Muscle of leg (tissue), 11 donors: Measurements from ENCODE around the gene MBOAT2. TPM values are rescaled to one million over a fixed set of nuclear protein-coding genes. Genes with fewer than 3 reads are reported as not detected.

ENCODE experiments used
- DNase-seq: peaks from one replicate; pipeline ENCODE4 v3.0.0; 2013
- H3K27ac ChIP-seq: one replicate; pipeline ENCODE4 v1.5.1; 2013; ENCODE audit warnings: mild to moderate bottlenecking, low read length, control low read depth
- H3K27me3 ChIP-seq: one replicate; pipeline ENCODE4 v1.6.1; 2013; ENCODE audit warnings: low read length; ENCODE audit not compliant: control insufficient read depth, insufficient read depth
- H3K36me3 ChIP-seq: one replicate; pipeline ENCODE4 v1.6.1; 2013; ENCODE audit warnings: low read length; ENCODE audit not compliant: control insufficient read depth, insufficient read depth
- H3K4me1 ChIP-seq: one replicate; pipeline ENCODE4 v1.6.1; 2013; ENCODE audit warnings: low read length; ENCODE audit not compliant: control insufficient read depth, insufficient read depth
- H3K4me3 ChIP-seq: one replicate; pipeline ENCODE4 v1.5.1; 2013; ENCODE audit warnings: low read length, control low read depth
- H3K9me3 ChIP-seq: replicated peaks from 2 replicates; pipeline ENCODE4 v1.6.1; 2013; ENCODE audit warnings: low read depth, low read length; ENCODE audit not compliant: control insufficient read depth
- WGBS: methylation state at CpG from one replicate; pipeline ENCODE4 v1.1.5; 2013; ENCODE audit warnings: missing lambda C conversion rate; ENCODE audit not compliant: insufficient coverage; 5-methylcytosine and 5-hydroxymethylcytosine counted together
- polyA plus RNA-seq, 8 donors: library from polyadenylated mRNA; unstranded; fragments of 120-200 nt; gene quantifications; one replicate each; pipeline versions ENCODE4 v1.2.1 to v1.2.3, GENCODE V29; 2013; ENCODE audit warnings: inconsistent platforms in 1 of 8, low replicate concordance in 1 of 8; ENCODE audit not compliant: insufficient read length in 8 of 8, insufficient read depth in 1 of 8
- total RNA-seq: library from RNA; stranded (reverse); fragments of 120-200 nt; gene quantifications from one replicate; pipeline ENCODE4 v1.2.4, GENCODE V29; 2013

The MBOAT2 gene
- total and polyA plus RNA-seq, 9 donors = 44.1 to 85.5 (median 59.5) TPM

- H3K9me3 ChIP-seq = no peaks in the 10 kb centered on the region
- no peak for DNase-seq
- peaks cover 11% of the 10 kb centered on the region for H3K36me3 ChIP-seq
- H3K27me3 ChIP-seq = no peaks in the 10 kb centered on the region
- no peaks in the 10 kb centered on the region for H3K4me1 ChIP-seq
- H3K4me3 ChIP-seq = no peak overlapping the region
- no peak overlapping the region for H3K27ac ChIP-seq
- WGBS = 89% methylated on average over 8 of the region's 19 CpGs
These were observed 109.3 kb downstream of the MBOAT2 start for GRCh38 chr2:8893978-8894820.

- H3K4me3 ChIP-seq = no peak overlapping the region
- no CpG with 5 or more reads among the region's 1 CpG for WGBS
- H3K36me3 ChIP-seq = peaks cover 11% of the 10 kb centered on the region
- peak overlapping the region; percentile 14 for H3K27ac ChIP-seq
- no peaks in the 10 kb centered on the region for H3K9me3 ChIP-seq
- no peaks in the 10 kb centered on the region for H3K27me3 ChIP-seq
- H3K4me1 ChIP-seq = no peaks in the 10 kb centered on the region
- no peak for DNase-seq
These were observed 110.0 kb downstream of the MBOAT2 start for GRCh38 chr2:8893474-8893873.

GRCh38 chr2:8892111-8892510, 111.4 kb downstream of the MBOAT2 start:
- DNase-seq = no peak
- no CpG with 5 or more reads among the region's 2 CpGs for WGBS
- H3K9me3 ChIP-seq = no peaks in the 10 kb centered on the region
- no peaks in the 10 kb centered on the region for H3K4me1 ChIP-seq
- no peak overlapping the region for H3K4me3 ChIP-seq
- no peaks in the 10 kb centered on the region for H3K27me3 ChIP-seq
- H3K36me3 ChIP-seq = peaks cover 11% of the 10 kb centered on the region
- no peak overlapping the region for H3K27ac ChIP-seq

- H3K4me3 ChIP-seq = no peak overlapping the region
- no peaks in the 10 kb centered on the region for H3K27me3 ChIP-seq
- WGBS = 54% methylated on average over 2 of the region's 7 CpGs
- DNase-seq = no peak
- H3K9me3 ChIP-seq = no peaks in the 10 kb centered on the region
- H3K36me3 ChIP-seq = peaks cover 6% of the 10 kb centered on the region
- H3K27ac ChIP-seq = no peak overlapping the region
- H3K4me1 ChIP-seq = peaks cover 2% of the 10 kb centered on the region
These were observed 113.5 kb downstream of the MBOAT2 start for GRCh38 chr2:8889978-8890377.

GRCh38 chr2:8888963-8889362, 114.5 kb downstream of the MBOAT2 start:
- H3K27ac ChIP-seq = no peak overlapping the region
- no peaks in the 10 kb centered on the region for H3K9me3 ChIP-seq
- peaks cover 2% of the 10 kb centered on the region for H3K4me1 ChIP-seq
- WGBS = 81% methylated on average over 4 of the region's 8 CpGs
- no peaks in the 10 kb centered on the region for H3K36me3 ChIP-seq
- H3K4me3 ChIP-seq = no peak overlapping the region
- no peak for DNase-seq
- H3K27me3 ChIP-seq = no peaks in the 10 kb centered on the region

GRCh38 chr2:8886876-8887275, 116.6 kb downstream of the MBOAT2 start:
- Histone ChIP-seq H3K4me1 (peaks cover 2% of the 10 kb centered on the region), H3K4me3 (no peak overlapping the region), H3K27me3 (no peaks in the 10 kb centered on the region), H3K36me3 (no peaks in the 10 kb centered on the region), H3K9me3 (no peaks in the 10 kb centered on the region), H3K27ac (no peak overlapping the region)
- no peak for DNase-seq
- WGBS = no CpG with 5 or more reads among the region's 2 CpGs

- H3K27ac ChIP-seq = peak overlapping the region; percentile 53
- no CpG with 5 or more reads among the region's 1 CpG for WGBS
These were observed 117.3 kb downstream of the MBOAT2 start for GRCh38 chr2:8886202-8886518.

GRCh38 chr2:8885449-8886201, 117.9 kb downstream of the MBOAT2 start:
- Histone ChIP-seq H3K36me3 (peaks cover 6% of the 10 kb centered on the region), H3K4me1 (peaks cover 2% of the 10 kb centered on the region), H3K4me3 (no peak overlapping the region), H3K27ac (peak overlapping the region; percentile 53), H3K27me3 (no peaks in the 10 kb centered on the region), H3K9me3 (no peaks in the 10 kb centered on the region)
- peak; percentile 54 for DNase-seq
- WGBS = 78% methylated on average over 4 of the region's 7 CpGs

More at GRCh38 chr2:8886202-8886518, 117.3 kb downstream of the MBOAT2 start:
- no peak for DNase-seq
- Histone ChIP-seq H3K27me3 (no peaks in the 10 kb centered on the region), H3K4me1 (peaks cover 2% of the 10 kb centered on the region), H3K9me3 (no peaks in the 10 kb centered on the region), H3K36me3 (peaks cover 2% of the 10 kb centered on the region), H3K4me3 (no peak overlapping the region)

- Histone ChIP-seq H3K9me3 (no peaks in the 10 kb centered on the region), H3K4me3 (no peak overlapping the region), H3K27me3 (no peaks in the 10 kb centered on the region), H3K4me1 (peaks cover 2% of the 10 kb centered on the region), H3K27ac (peak overlapping the region; percentile 47), H3K36me3 (peaks cover 11% of the 10 kb centered on the region)
- peak; percentile 21 for DNase-seq
- WGBS = no CpG with 5 or more reads among the region's 4 CpGs
These were observed 118.7 kb downstream of the MBOAT2 start for GRCh38 chr2:8884812-8885211.

- 79% methylated on average over 2 of the region's 5 CpGs for WGBS
- Histone ChIP-seq H3K4me1 (peaks cover 2% of the 10 kb centered on the region), H3K36me3 (peaks cover 15% of the 10 kb centered on the region), H3K27me3 (no peaks in the 10 kb centered on the region), H3K4me3 (no peak overlapping the region), H3K9me3 (no peaks in the 10 kb centered on the region), H3K27ac (no peak overlapping the region)
- DNase-seq = no peak
These were observed 121.4 kb downstream of the MBOAT2 start for GRCh38 chr2:8882094-8882493.
